Neural progenitor cell (in vitro differentiated cells): ENCODE measurements around the gene FCN3. TPM values are rescaled to one million over a fixed set of nuclear protein-coding genes. Genes with fewer than 3 reads are reported as not detected.

Experiments used
- DNase-seq: peaks from one replicate; pipeline ENCODE4 v3.0.0-alpha.2; 2016; ENCODE audit warnings: low spot score
- H2AFZ ChIP-seq: fragments of 200-600 bp; sonication (generic); replicated peaks from 2 replicates; pipeline ENCODE4 v1.6.1; 2016; ENCODE audit warnings: antibody characterized with exemption
- H3F3A ChIP-seq: fragments of 200-600 bp; sonication (generic); 2 replicates; pipeline ENCODE4 v1.6.1; 2016; ENCODE audit warnings: antibody characterized with exemption, low read depth
- H3K27ac ChIP-seq: fragments of 200-600 bp; sonication (generic); 2 replicates; pipeline ENCODE4 v1.5.1; 2016; ENCODE audit warnings: mild to moderate bottlenecking
- H3K27me3 ChIP-seq: fragments of 200-600 bp; sonication (generic); 2 replicates; pipeline ENCODE4 v1.6.1; 2016; ENCODE audit warnings: mild to moderate bottlenecking, moderate library complexity
- H3K36me3 ChIP-seq: fragments of 200-600 bp; sonication (generic); 2 replicates; pipeline ENCODE4 v1.5.1; 2016
- H3K4me1 ChIP-seq: fragments of 200-600 bp; sonication (generic); 2 replicates; pipeline ENCODE4 v1.6.1; 2016; ENCODE audit warnings: mixed run types
- H3K4me2 ChIP-seq: fragments of 200-600 bp; sonication (generic); 2 replicates; pipeline ENCODE4 v1.6.1; 2016
- H3K4me3 ChIP-seq: fragments of 200-600 bp; sonication (generic); 2 replicates; pipeline ENCODE4 v1.5.1; 2016
- H3K79me2 ChIP-seq: fragments of 200-600 bp; sonication (generic); 2 replicates; pipeline ENCODE4 v1.6.1; 2016; ENCODE audit warnings: low read depth
- H3K9ac ChIP-seq: fragments of 200-600 bp; sonication (generic); 2 replicates; pipeline ENCODE4 v1.6.1; 2016
- H3K9me3 ChIP-seq: fragments of 200-600 bp; sonication (generic); 2 replicates; pipeline ENCODE4 v1.5.1; 2016; ENCODE audit warnings: low read depth
- H4K20me1 ChIP-seq: fragments of 200-600 bp; sonication (generic); 2 replicates; pipeline ENCODE4 v1.6.1; 2016; ENCODE audit warnings: low read depth
- H3K27ac Mint-ChIP-seq: 3 replicates; pipeline ENCODE4 v1.8.0; 2021; ENCODE audit warnings: mixed read lengths
- H3K27me3 Mint-ChIP-seq: 2 replicates; pipeline ENCODE4 v1.8.0; 2022; ENCODE audit warnings: low read depth, mild to moderate bottlenecking, inconsistent platforms, moderate library complexity, mixed read lengths; ENCODE audit not compliant: insufficient read depth
- H3K36me3 Mint-ChIP-seq: 3 replicates; pipeline ENCODE4 v1.8.0; 2021; ENCODE audit warnings: mixed read lengths
- H3K4me1 Mint-ChIP-seq: 3 replicates; pipeline ENCODE4 v1.8.0; 2021; ENCODE audit warnings: mixed read lengths
- H3K4me3 Mint-ChIP-seq: 3 replicates; pipeline ENCODE4 v1.8.0; 2021; ENCODE audit warnings: mild to moderate bottlenecking, moderate library complexity, mixed read lengths
- H3K9me3 Mint-ChIP-seq: 3 replicates; pipeline ENCODE4 v1.8.0; 2020; ENCODE audit warnings: mixed read lengths
- CTCF ChIP-seq: fragments of 200-600 bp; sonication (generic); IDR thresholded peaks from 2 replicates; pipeline ENCODE4 v1.5.1; 2017; ENCODE audit warnings: antibody characterized with exemption, mild to moderate bottlenecking
- EZH2 ChIP-seq: fragments of 200-600 bp; sonication (generic); IDR thresholded peaks from 2 replicates; pipeline ENCODE4 v1.6.1; 2017; ENCODE audit warnings: antibody characterized with exemption, mild to moderate bottlenecking, moderate library complexity
- EZH2phosphoT487 ChIP-seq: fragments of 200-600 bp; sonication (generic); IDR thresholded peaks from 2 replicates; pipeline ENCODE4 v1.6.1; 2017; ENCODE audit warnings: antibody characterized with exemption
- total RNA-seq: library from RNA; depleted of rRNA; stranded (reverse); fragments of >200 nt; gene quantifications from 2 replicates; pipeline ENCODE4 v1.2.3, GENCODE V29; 2015; ENCODE audit warnings: low replicate concordance

Gene FCN3
- total RNA-seq, 1 donor from 2014 or later, result not detected

DNA sequence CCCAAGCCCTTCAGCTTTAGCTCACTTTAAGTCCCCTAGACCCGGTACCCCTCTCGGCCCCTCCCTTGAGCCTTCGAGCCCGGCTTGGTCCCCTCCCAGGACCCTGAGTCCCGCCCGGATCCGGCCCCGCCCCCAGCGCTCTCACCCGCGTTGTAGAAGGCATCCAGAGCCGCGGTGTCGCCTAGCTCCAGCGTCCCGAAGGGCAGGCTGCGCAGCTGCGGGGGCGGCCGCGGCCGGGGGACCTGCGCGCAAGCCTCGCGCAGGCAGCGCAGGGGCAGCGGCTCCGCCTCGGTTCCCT is 8.6 kb downstream of the FCN3 start:
- Histone ChIP-seq H3K9ac (no peak overlapping the region), H2AFZ (peak overlapping the region; percentile 84)

GRCh38 chr1:27365372-27366112 is 9.1 kb downstream of the FCN3 start:
- peak overlapping the region; percentile 84 for H2AFZ ChIP-seq

More for the DNA sequence above, 8.6 kb downstream of the FCN3 start:
- Mint-ChIP-seq H3K27me3 (peaks cover 15% of the 10 kb centered on the region), H3K4me3 (peak overlapping the region; percentile 94), H3K9me3 (no peaks in the 10 kb centered on the region), H3K36me3 (peaks cover 2% of the 10 kb centered on the region), H3K4me1 (peaks cover 46% of the 10 kb centered on the region), H3K27ac (peak overlapping the region; percentile 91)
- no peaks in the 10 kb centered on the region for H3K36me3 ChIP-seq
- TF ChIP-seq CTCF (no peak), EZH2 (no peak), EZH2phosphoT487 (no peak)
- peak overlapping the region; percentile 48 for H3K27ac ChIP-seq
- H4K20me1 ChIP-seq, result peaks cover 20% of the 10 kb centered on the region
- peaks cover 19% of the 10 kb centered on the region for H3K27me3 ChIP-seq
- H3K79me2 ChIP-seq, result no peaks in the 10 kb centered on the region
- peak overlapping the region; percentile 65 for H3K4me3 ChIP-seq
- DNase-seq, result peak; percentile 95
- H3F3A ChIP-seq, result peaks cover 50% of the 10 kb centered on the region
- no peaks in the 10 kb centered on the region for H3K9me3 ChIP-seq
- H3K4me2 ChIP-seq, result peak overlapping the region; percentile 92
- H3K4me1 ChIP-seq, result peaks cover 26% of the 10 kb centered on the region

GRCh38 chr1:27364696-27365371 is 9.8 kb downstream of the FCN3 start:
- Histone ChIP-seq H3K4me1 (peaks cover 36% of the 10 kb centered on the region), H3K4me3 (no peak overlapping the region), H3F3A (peaks cover 50% of the 10 kb centered on the region), H2AFZ (no peak overlapping the region), H3K27me3 (peaks cover 32% of the 10 kb centered on the region), H3K4me2 (peak overlapping the region; percentile 92), H3K27ac (peak overlapping the region; percentile 51), H3K79me2 (no peaks in the 10 kb centered on the region), H4K20me1 (peaks cover 23% of the 10 kb centered on the region), H3K36me3 (no peaks in the 10 kb centered on the region), H3K9ac (no peak overlapping the region), H3K9me3 (no peaks in the 10 kb centered on the region)
- H3K4me3 Mint-ChIP-seq, result peak overlapping the region; percentile 94
- TF ChIP-seq EZH2phosphoT487, result no peak
- TF ChIP-seq CTCF, result no peak
- no peak for TF ChIP-seq EZH2
- H3K27me3 Mint-ChIP-seq, result peaks cover 19% of the 10 kb centered on the region
- peaks cover 49% of the 10 kb centered on the region for H3K4me1 Mint-ChIP-seq
- no peak for DNase-seq
- peak overlapping the region; percentile 26 for H3K27ac Mint-ChIP-seq
- H3K36me3 Mint-ChIP-seq, result peaks cover 5% of the 10 kb centered on the region
- H3K9me3 Mint-ChIP-seq, result no peaks in the 10 kb centered on the region

More at GRCh38 chr1:27365372-27366112, 9.1 kb downstream of the FCN3 start:
- H3K4me2 ChIP-seq, result peak overlapping the region; percentile 92
- peak; percentile 93 for DNase-seq
- no peaks in the 10 kb centered on the region for H3K9me3 ChIP-seq
- H3K36me3 ChIP-seq, result no peaks in the 10 kb centered on the region
- no peaks in the 10 kb centered on the region for H3K9me3 Mint-ChIP-seq
- no peaks in the 10 kb centered on the region for H3K79me2 ChIP-seq
- H3K4me1 ChIP-seq, result peaks cover 31% of the 10 kb centered on the region
- TF ChIP-seq CTCF, result no peak
- no peak for TF ChIP-seq EZH2phosphoT487
- TF ChIP-seq EZH2, result no peak
- H3K9ac ChIP-seq, result no peak overlapping the region
- peak overlapping the region; percentile 48 for H3K27ac ChIP-seq
- peaks cover 46% of the 10 kb centered on the region for H3K4me1 Mint-ChIP-seq
- peaks cover 25% of the 10 kb centered on the region for H3K27me3 ChIP-seq
- H3F3A ChIP-seq, result peaks cover 50% of the 10 kb centered on the region
- H4K20me1 ChIP-seq, result peaks cover 20% of the 10 kb centered on the region
- peak overlapping the region; percentile 94 for H3K4me3 Mint-ChIP-seq
- peaks cover 15% of the 10 kb centered on the region for H3K27me3 Mint-ChIP-seq
- H3K27ac Mint-ChIP-seq, result peak overlapping the region; percentile 91
- peak overlapping the region; percentile 65 for H3K4me3 ChIP-seq
- H3K36me3 Mint-ChIP-seq, result peaks cover 2% of the 10 kb centered on the region
